Jurkat, Clone E6-1 (cell line): Measurements from ENCODE around the gene DCAF12.

Experiments used
- DNase-seq: peaks from one replicate; pipeline ENCODE4 v3.0.0-alpha.2; 2011; ENCODE audit warnings: low read depth, low spot score
- H3K4me3 ChIP-seq: 2 replicates; pipeline ENCODE4 v1.5.1; 2011; ENCODE audit warnings: mild to moderate bottlenecking, low read length, control low read depth, moderate library complexity

The DCAF12 gene

GRCh38 chr9:34127035-34127948 lies 794 bp upstream of the DCAF12 start:
- no peak for DNase-seq
- peak overlapping the region; percentile 99 for H3K4me3 ChIP-seq

- H3K4me3 ChIP-seq: peak overlapping the region; percentile 99
- no peak for DNase-seq
Observed at GRCh38 chr9:34125681-34126206, 754 bp downstream of the DCAF12 start.

GRCh38 chr9:34124926-34125325 lies 1.6 kb downstream of the DCAF12 start:
- H3K4me3 ChIP-seq: peak overlapping the region; percentile 99
- DNase-seq: no peak

- DNase-seq: no peak
Observed at GRCh38 chr9:34124099-34124498, 2.4 kb downstream of the DCAF12 start.

GRCh38 chr9:34123682-34124081 lies 2.8 kb downstream of the DCAF12 start:
- peak overlapping the region; percentile 18 for H3K4me3 ChIP-seq
- peak; percentile 50 for DNase-seq

More at GRCh38 chr9:34124099-34124498, 2.4 kb downstream of the DCAF12 start:
- peak overlapping the region; percentile 18 for H3K4me3 ChIP-seq

GRCh38 chr9:34121996-34122395 lies 4.5 kb downstream of the DCAF12 start:
- no peak overlapping the region for H3K4me3 ChIP-seq
- no peak for DNase-seq

GRCh38 chr9:34119713-34120112 lies 6.8 kb downstream of the DCAF12 start:
- no peak overlapping the region for H3K4me3 ChIP-seq
- DNase-seq: no peak

- DNase-seq: no peak
- no peak overlapping the region for H3K4me3 ChIP-seq
Observed at GRCh38 chr9:34114436-34114835, 12.1 kb downstream of the DCAF12 start.

- no peak for DNase-seq
- H3K4me3 ChIP-seq: no peak overlapping the region
Observed at GRCh38 chr9:34106110-34106509, 20.4 kb downstream of the DCAF12 start.

- no peak for DNase-seq
- no peak overlapping the region for H3K4me3 ChIP-seq
Observed at GRCh38 chr9:34102796-34103195, 23.7 kb downstream of the DCAF12 start.

GRCh38 chr9:34098307-34098706 lies 28.2 kb downstream of the DCAF12 start:
- no peak for DNase-seq
- no peak overlapping the region for H3K4me3 ChIP-seq

- no peak for DNase-seq
- H3K4me3 ChIP-seq: no peak overlapping the region
Observed at GRCh38 chr9:34097865-34098264, 28.6 kb downstream of the DCAF12 start.

GRCh38 chr9:34096751-34097150 lies 29.7 kb downstream of the DCAF12 start:
- H3K4me3 ChIP-seq: no peak overlapping the region
- DNase-seq: no peak

- DNase-seq: no peak
- H3K4me3 ChIP-seq: no peak overlapping the region
Observed at GRCh38 chr9:34093578-34093977, 32.9 kb downstream of the DCAF12 start.

- no peak for DNase-seq
- H3K4me3 ChIP-seq: no peak overlapping the region
Observed at GRCh38 chr9:34089311-34089710, 37.2 kb downstream of the DCAF12 start.

GRCh38 chr9:34087370-34087769 lies 39.1 kb downstream of the DCAF12 start:
- DNase-seq: no peak
- no peak overlapping the region for H3K4me3 ChIP-seq

GRCh38 chr9:34086864-34087263 lies 39.6 kb downstream of the DCAF12 start:
- no peak overlapping the region for H3K4me3 ChIP-seq
- DNase-seq: no peak

GRCh38 chr9:34085581-34086500 lies 40.7 kb downstream of the DCAF12 start:
- no peak for DNase-seq
- no peak overlapping the region for H3K4me3 ChIP-seq

GRCh38 chr9:34084562-34084961 lies 41.9 kb downstream of the DCAF12 start:
- H3K4me3 ChIP-seq: no peak overlapping the region
- no peak for DNase-seq

- DNase-seq: no peak
- H3K4me3 ChIP-seq: no peak overlapping the region
Observed at GRCh38 chr9:34079181-34079580, 47.3 kb downstream of the DCAF12 start.
